Stimulated activated CD4-positive, alpha-beta T cell treated with anti-CD3 and anti-CD28 coated beads, Interleukin-2, amount 100 ng/mL, for 48 hours (primary cell): ENCODE results near the gene RNF31.

ENCODE experiments used
- DNase-seq, 2 donors: peaks; one replicate each; pipeline ENCODE4 v3.0.0-alpha.2; 2020

RNF31 gene

GRCh38 chr14:24204163-24205146, 57.2 kb downstream of the RNF31 start:
- no peak for DNase-seq

DNA sequence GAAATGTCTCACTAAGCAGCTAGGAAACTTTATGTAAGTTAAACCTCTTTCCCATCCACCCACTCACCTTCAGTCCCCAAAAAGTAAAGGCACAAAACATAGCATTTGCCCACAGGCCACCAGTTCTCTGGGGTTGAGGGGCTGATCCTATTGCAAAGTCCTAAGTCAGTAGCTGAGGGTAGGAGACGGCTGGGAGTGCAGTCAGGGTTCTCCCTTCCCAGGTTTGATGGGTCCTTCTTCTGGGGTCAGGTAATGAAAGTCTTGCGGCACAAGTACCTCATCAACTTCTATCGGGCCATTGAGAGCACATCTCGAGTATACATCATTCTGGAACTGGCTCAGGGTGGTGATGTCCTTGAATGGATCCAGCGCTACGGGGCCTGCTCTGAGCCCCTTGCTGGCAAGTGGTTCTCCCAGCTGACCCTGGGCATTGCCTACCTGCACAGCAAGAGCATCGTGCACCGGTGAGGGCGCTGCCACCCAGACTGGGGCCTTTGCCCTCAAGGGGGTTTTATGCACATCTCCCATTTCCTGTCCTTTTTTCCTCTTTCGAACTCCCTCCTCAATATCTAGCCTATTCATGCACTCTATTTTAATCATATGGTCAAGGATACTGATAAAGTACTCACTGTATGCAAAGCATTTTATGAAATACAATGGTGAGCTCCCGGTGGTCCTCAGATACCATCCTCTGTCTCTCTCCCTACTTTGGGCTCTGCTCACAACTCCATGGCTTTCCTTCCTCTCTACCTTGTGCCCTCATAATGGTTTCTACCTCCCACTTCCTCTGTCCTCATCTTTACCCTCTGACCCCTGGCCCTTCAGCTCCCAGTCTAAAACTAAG, 59.2 kb downstream of the RNF31 start:
- DNase-seq, result no peak

- DNase-seq, result no peak
Observed at GRCh38 chr14:24207104-24207551, 59.8 kb downstream of the RNF31 start.

DNA sequence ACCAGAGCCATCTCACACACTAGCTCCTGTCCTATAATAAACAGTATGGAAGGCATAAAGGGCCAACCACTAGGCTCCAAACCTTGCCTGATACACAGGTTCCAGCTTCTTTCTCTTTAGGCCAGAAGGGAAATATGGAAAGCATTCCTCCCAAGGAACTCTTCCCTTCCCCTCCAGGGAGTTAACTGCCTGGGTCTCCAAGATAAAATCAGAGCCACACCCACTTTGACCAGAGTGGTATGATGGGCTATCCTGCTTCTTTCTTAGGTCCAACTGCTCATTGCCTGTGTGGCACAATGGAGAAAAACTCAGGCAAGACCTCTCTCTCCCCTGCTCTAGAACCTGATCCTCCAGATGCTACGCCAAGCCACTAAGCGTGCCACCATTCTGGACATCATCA, 60.3 kb downstream of the RNF31 start:
- DNase-seq, result no peak
